Right renal cortex interstitium (tissue), 3 donors: ENCODE data around the gene BCL3. TPM values are rescaled to one million over a fixed set of nuclear protein-coding genes. Genes with fewer than 3 reads are reported as not detected.
"Not testable (repeated sequence)": the region's sequence is repeated elsewhere in the genome, so short reads cannot be mapped to it uniquely, and the experiment has no call there.

Experiments used
- DNase-seq, 3 donors: peaks; one replicate each; pipeline ENCODE4 v3.0.0-alpha.2; 2013; ENCODE audit warnings: low read depth in 3 of 3, low spot score in 2 of 3
- polyA plus RNA-seq, 3 donors: library from polyadenylated mRNA; unstranded; fragments of 120-200 nt; gene quantifications; one replicate each; pipeline ENCODE4 v1.2.1, GENCODE V29; 2013; ENCODE audit not compliant: insufficient read length in 3 of 3

BCL3 gene
- polyA plus RNA-seq, 3 donors, result 4.8 to 5.8 (median 4.9) TPM

DNA sequence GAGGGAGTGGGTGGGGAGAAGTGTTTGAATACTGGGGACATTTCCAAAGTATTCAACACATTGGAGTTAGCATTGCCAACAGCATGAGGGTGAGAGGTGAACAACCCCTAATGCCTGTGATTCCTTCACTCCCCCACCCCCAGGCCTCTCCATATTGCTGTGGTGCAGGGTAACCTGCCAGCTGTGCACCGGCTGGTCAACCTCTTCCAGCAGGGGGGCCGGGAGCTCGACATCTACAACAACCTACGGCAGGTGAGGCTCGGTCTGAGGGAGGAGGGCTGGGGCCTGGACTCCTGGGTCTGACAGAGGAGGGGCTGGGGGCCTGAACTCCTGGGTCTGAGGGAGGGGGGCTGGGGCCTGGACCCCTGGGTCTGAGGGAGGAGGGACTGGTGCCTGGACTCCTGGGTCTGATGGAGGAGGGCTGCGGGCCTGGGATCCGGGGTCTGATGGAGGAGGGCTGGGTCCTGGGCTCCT is 7.6 kb downstream of the BCL3 start:
- DNase-seq, result no peak

DNA sequence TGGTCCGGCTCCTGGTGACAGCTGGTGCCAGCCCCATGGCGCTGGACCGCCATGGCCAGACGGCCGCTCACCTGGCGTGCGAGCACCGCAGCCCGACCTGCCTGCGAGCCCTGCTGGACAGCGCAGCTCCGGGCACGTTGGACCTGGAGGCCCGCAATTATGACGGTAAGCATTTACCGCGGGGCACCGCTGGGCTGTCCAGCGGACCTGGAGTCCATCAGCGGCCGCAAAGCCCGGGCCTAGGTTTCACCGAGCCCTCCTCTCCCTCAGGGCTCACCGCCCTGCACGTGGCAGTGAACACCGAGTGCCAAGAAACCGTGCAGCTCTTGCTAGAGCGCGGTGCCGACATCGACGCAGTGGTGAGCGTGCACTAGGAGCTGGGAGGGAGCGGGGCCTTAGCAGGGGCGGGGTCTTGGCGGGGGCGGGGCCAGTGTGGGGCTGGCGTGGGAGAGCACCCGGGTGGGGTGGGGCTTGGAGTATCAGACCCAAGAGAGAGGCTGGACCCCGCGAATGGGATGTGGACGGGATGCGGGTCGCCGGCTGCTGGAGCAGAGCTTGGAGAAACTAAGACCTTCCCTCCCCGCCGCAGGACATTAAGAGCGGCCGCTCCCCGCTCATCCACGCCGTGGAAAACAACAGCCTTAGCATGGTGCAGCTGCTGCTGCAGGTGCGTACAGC is 8.7 kb downstream of the BCL3 start:
- no peak for DNase-seq

DNA sequence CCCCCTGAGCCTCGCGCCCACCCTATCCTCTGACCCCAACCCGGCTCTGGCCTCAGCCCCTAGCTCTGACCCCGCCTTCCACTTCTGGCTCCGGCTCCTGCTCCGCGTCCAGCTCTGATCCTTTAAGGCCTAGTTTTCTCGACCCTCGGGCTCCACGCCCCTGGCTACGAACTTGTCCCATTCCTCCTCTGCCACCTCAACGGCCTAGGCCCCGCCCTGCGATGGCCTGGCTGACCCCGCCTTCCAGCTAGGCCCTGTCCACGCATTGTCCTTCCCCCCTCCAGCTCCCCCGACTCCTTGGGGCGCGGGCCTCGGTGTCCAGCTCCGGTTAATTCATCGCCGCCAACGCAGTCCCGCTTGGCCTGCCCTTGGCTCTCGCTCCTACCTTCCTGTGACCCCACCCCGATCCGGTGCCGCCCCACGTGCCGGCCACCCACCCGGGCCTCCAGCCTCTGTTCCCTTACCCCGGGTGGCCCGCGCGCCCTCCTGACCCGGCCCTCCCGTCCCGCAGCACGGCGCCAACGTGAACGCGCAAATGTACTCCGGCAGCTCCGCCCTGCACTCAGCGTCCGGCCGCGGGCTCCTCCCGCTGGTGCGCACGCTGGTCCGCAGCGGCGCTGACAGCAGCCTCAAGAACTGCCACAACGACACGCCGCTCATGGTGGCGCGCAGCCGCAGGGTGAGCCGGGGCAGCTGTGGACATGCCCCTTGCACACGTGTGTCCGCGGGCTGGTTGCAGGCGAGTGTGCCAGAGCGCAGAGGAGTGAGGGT is 9.4 kb downstream of the BCL3 start:
- no peak for DNase-seq

DNA sequence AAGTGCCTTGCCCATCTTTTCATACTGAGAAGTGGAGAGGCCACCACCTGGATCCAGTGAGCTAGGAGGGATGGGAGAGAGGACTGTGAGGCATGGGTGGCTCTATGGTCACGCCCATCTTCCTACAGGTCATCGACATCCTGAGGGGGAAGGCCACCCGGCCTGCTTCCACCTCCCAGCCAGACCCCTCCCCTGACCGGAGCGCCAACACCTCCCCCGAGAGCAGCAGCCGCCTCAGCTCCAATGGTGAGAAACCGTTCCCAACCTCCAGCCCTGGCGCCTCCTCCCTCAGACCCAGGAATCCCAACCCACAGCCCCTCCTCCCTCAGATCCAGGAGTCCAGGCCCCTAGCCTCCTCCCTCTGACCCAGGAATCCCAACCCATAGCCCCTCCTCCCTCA is 10.1 kb downstream of the BCL3 start:
- no peak for DNase-seq

DNA sequence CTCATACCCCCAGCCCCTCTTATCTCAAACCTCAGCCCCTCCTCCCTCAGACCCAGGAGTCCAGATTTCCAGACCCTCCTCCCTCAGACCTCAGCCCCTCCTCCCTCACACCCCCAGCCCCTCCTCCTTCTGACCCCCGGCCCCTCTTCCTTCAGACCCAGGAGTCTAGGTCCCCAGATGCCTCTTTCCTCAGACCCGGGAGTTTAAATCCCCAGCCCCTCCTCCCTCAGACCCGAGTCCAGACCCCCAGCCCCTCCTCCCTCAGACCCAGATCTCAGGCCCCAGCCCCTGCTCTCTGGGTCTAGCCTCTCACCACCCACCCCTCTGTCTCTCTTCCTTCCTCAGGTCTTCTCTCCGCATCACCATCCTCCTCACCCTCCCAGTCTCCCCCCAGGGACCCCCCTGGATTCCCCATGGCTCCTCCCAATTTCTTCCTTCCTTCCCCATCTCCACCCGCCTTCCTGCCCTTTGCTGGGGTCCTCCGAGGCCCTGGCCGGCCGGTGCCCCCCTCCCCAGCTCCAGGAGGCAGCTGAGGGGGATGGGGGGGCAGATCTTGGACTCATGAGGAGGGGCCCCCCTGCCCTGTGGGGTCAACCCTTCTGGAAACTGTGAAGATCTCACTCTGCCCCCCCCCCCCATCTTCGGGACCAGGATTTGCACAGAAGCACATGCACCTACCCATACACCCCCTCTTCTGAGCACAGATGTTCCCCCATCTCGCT is 10.7 kb downstream of the BCL3 start:
- no peak for DNase-seq

DNA sequence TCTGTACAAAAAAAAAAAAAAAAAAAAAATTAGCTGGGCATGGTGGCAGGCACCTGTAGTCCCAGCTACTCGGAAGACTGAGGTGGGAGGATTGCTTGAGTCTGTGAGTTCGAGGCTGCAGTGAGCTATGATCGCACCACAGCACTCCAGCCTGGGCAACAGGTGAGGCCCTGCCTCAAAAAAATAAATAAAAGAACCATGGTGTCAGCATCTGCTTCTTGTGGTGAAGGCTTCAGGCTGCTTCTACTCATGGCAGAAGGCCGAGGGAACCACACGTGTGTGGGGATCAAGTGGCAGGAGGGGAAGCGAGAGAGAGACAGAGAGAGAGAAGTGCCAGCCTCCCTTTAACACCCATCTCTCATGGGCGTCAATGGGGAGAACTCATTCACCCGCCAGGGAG is 13.5 kb downstream of the BCL3 start:
- no peak for DNase-seq

DNA sequence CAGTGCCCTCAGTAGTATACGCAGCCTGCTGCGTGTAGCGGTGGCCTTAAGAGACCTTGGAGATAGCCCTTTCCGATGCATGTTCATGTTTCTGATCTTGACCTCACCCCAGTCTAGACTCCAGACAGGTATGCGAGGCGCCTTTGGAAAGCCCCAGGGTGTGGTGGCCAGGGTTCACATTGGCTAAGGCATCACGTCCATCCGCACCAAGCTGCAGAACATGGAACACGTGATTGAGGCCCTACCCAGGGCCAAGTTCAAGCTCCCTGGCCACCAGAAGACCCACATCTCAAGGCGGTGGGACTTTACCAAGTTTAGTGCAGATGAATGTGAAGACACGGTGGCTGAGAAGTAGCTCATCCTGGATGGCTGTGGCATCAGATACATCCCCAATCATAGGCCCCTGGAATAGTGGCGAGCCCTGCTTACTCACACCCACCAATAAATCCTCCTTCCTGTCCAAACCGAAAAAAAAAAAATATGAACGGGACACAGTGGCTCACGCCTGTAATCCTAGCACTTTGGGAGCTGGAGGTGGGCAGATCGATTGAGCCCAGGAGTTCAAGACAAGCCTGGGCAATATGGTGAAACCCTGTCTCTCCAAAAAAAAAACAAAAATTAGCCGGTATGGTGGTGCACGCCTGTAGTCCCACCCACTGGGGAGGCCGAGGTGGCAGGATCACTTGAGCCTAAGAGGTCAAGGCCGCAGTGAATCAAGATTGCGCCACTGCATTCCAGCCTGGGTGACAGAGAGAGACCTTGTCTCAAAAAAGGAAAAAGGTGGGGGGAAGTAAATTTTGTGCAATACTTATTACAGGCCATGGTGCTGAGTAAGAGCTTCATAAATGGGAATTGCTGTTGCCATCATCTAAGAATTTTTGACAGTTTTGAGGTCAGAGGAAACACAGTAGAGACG is 16.8 kb downstream of the BCL3 start:
- no peak for DNase-seq

DNA sequence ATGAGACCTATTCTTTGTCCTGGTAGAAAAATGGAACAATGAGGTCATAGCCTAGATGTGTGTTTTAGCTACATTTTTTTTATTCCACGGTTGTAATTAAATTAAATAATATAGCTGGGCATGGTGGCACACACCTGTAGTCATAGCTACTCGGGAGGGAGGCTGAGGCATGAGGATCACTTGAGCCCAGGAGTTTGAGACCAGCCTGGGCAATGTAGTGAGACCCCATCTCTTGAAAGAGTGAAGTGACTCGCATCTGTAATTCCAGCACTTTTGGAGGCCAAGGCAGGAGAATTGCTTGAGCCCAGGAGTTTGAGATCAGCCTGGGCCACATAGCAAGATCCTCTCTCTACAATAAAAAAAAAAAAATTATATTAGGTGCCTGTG is 17.4 kb downstream of the BCL3 start:
- no peak for DNase-seq

DNA sequence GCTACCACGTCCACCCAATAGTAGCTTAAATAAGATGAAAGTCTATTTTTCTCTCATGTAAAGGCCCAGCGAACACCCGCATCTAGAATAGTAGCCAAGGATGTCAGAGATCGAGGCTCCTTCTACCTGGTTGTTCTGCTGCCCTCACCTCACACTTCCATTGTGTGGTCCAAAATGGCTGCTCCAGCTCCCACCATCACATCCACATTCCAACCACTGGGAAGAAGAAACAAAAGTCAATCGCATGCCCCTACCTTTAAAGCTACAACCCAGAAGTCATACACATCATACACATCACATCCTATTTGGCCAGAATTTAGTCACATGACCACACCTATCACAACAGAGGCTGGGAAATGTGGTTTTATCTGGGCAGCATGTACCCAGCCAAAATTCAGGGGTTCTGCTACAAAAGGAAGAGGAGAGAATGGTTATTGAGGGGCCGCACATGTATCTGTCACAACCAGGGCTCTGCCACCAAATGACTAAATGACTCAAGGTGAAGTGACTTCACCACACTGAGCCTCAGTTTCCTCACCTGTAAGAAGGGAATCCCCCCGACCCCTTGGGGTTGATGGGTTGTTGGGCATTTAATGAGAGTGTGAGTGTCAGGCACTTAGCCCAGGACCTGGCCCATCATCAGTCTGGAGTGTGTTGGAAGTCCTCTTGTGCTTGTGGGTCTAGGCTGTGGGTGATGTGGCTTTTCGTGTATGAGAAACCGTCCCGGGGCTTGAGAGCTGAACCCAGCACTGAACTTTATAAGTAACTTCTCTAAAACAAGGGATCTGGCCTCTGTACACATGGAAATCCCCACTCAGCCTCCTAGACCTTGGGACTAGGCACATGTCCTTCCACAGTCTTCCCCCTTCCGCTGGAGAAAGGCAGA is 19.0 kb downstream of the BCL3 start:
- no peak for DNase-seq

DNA sequence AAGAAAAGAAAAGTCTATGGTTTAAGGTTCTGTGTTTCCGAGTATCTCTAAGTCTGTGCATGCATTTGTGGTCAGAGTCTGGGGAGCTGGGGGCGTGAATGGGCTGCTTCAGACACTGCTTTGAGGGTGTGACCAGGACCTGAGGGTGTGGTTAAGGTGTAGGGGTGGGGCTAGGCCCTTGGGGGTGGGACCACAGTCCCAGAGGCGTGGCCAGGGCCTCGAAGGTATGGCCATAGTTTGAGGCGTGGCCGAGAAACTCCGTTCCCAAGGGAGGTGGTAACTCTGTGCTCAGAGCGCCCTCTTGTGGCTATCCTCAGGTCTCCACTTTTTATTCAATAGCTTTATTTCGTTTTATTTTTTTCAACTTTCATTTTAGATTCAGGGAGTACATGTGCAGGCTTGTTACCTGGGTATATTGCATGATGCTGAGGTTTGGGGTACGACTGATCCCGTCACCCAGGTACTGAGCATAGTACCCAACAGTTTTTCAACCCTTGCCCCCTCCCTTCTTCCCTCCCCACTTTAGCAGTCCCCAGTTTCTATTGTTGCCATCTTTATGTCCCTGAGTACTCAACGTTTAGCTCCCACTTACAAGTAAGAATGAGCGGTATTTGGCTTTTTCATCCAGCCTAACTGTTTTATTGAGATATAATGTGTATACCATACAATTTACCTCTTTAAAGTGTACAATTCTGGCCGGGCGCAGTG is 22.2 kb downstream of the BCL3 start:
- peak in 2 of 3 donors; percentile 81 to 84 for DNase-seq

DNA sequence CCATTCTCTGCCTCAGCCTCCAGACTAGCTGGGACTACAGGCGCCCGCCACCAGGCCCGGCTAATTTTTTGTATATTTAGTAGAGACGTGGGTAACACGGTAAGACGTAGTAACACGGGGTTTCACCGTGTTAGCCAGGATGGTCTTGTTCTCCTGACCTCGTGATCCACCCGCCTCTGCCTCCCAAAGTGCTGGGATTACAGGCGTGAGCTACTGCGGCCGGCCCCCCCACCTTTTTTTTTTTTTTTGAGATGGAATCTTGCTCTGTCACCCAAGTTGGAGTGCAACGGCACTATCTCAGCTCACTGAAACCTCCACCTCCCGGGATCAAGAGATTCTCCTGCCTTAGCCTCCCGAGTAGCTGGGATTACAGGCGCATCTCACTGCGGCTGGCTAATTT is 23.6 kb downstream of the BCL3 start:
- DNase-seq, result not testable (repeated sequence)

DNA sequence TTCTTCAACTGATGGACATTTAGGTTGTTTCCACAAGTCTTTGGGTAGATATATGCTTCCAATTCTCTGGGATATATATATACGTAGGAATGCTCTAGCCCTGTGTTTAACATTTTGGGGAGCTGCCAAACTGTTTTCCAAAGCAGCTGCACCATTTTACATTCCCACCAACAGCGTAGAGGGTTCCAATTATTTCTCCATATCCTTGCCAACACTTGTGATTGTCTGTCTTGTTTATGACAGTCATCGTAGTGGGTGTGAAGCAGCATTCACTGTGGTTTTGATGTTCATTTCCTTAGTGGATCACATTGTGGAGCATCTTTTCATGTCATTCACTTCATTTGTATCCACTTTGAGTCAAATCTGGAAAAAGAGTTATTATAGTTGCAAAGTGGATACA is 24.5 kb downstream of the BCL3 start:
- no peak for DNase-seq

DNA sequence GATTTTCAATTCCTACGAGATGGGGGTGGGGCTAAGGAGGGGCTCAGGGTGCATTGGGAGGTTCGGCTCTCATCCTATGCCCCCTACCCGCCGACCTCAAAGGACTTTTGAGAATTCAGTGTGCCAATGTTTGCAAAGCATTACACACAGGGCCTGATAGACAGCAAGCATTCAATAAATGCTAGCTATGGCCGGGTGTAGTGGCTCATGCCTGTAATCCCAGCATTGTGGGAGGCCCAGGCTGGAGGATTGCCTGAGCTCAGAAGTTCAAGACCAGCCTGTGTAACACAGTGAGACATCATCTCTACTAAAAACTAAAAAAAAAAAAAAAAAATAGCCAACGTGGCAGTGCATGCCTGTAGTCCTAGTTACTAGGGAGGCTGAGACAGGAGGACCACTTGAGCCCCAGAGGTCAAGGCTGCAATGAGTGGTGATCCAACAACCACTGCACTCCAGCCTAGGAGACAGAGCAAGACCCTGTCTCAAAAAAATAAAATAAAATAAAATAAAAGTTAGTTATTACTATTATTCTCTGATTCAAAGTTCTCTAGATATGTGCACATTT is 27.2 kb downstream of the BCL3 start:
- no peak for DNase-seq

DNA sequence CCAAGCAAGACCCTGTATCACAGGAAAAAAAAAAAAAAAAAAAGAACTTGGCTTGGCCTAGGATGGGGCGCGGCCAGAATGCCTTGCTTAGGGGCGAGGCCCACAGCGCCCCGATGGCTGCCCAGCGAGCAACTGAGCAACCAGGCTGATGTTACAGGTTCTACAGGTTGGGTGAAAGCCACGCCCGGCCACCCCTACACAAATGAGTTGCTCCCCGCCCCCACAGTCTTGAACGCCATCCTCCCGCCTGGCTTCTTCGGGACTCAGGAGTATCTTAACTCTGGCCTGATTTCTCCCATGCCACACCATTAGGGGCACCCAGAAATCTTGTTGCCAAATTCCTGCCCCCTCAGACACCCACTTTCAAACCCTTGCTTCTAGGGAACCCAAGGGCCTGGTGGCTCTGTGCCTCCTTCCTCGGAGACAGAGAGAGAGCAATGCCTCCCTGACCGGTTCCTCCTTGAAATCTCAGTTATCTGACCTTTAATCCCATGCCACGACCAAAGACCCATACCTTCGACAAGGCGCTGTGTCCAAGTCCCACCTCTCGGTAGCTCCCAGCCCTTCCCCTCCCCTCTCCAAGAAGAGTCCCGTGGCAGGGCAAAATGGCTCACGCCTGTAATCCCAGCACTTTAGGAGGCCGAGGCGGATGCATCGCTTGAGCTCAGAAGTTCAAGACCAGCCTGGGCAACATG is 28.0 kb downstream of the BCL3 start:
- DNase-seq, result no peak

DNA sequence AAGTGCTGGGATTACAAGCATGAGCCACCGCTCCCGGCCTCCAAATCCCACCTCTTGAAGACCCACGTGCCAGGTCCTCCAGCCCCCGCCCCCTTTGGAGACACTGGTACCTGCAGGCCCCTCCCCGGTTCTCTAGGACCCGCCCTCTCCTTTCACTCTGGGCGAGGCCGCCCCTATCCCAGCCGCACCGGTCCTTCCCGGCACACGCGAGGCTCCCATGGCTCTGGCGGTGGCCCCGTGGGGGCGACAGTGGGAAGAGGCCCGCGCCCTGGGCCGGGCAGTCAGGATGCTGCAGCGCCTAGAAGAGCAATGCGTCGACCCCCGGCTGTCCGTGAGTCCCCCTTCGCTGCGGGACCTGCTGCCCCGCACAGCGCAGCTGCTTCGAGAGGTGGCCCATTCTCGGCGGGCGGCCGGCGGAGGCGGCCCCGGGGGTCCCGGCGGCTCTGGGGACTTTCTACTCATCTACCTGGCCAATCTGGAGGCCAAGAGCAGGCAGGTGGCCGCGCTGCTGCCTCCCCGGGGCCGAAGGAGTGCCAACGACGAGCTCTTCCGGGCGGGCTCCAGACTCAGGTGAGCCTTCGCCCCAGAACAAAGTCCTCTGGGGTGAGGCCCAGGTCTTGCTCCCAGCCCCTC is 29.3 kb downstream of the BCL3 start, which contains the start of gene CBLC:
Gene CBLC (plus strand): TSS at position 176 of the 633 bp plus-strand sequence. CDS start 42 bp downstream, at position 218.
- DNase-seq, result no peak

DNA sequence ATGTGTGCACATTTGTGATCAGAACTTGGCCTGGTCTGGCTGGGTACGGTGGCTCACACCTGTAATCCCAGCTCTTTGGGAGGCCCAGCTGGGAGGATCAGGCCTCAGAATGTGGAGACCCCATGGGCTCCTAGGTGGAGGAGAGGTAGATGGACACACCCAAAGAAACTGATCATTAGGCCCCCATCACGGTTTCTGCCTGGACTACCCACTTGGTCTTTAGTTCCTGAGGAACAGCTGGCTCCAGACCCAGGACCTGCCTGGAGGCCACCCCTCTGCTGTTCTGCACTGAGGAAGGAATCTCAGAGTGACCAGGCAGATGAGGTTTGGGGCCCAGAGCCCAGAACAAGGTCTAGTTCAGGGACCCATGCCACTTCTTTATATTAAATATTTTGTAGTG is 30.6 kb downstream of the BCL3 start:
- DNase-seq, result no peak

DNA sequence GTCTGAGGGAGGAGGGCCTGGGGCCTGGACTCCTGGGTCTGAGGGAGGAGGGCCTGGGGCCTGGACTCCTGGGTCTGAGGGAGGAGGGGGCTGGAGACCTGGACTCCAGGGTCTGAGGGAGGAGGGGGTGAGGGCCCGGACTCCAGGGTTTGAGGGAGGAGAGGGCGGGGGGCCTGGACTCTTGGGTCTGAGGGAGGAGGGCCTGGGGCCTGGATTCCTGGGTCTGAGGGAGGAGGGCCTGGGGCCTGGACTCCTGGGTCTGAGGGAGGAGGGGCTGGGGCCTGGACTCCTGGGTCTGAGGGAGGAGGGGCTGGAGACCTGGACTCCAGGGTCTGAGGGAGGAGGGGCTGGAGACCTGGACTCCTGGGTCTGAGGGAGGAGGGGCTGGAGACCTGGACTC is 33.2 kb downstream of the BCL3 start:
- DNase-seq, result not testable (repeated sequence)
